GM23248 (cell line): ENCODE data around the gene GCNT1.

Source experiments
- EZH2 ChIP-seq: fragments of 200-600 bp; sonication (generic); IDR thresholded peaks from 2 replicates; pipeline ENCODE4 v1.6.1; 2018; ENCODE audit warnings: antibody characterized with exemption, mild to moderate bottlenecking; ENCODE audit not compliant: insufficient read depth, poor library complexity, severe bottlenecking
- EZH2phosphoT487 ChIP-seq: fragments of 200-600 bp; sonication (generic); IDR thresholded peaks from 2 replicates; pipeline ENCODE4 v1.6.1; 2018; ENCODE audit warnings: antibody characterized with exemption, moderate library complexity, mild to moderate bottlenecking, low read depth; ENCODE audit not compliant: insufficient read depth

GRCh38 chr9:76423216-76424177, 35.5 kb upstream of the GCNT1 start:
- TF ChIP-seq EZH2 (no peak), EZH2phosphoT487 (no peak)
